ENCODE measurements around the gene TBRG4.
"Not testable (repeated sequence)": the region's sequence is repeated elsewhere in the genome, so short reads cannot be mapped to it uniquely, and the experiment has no call there.

Gene TBRG4

DNA sequence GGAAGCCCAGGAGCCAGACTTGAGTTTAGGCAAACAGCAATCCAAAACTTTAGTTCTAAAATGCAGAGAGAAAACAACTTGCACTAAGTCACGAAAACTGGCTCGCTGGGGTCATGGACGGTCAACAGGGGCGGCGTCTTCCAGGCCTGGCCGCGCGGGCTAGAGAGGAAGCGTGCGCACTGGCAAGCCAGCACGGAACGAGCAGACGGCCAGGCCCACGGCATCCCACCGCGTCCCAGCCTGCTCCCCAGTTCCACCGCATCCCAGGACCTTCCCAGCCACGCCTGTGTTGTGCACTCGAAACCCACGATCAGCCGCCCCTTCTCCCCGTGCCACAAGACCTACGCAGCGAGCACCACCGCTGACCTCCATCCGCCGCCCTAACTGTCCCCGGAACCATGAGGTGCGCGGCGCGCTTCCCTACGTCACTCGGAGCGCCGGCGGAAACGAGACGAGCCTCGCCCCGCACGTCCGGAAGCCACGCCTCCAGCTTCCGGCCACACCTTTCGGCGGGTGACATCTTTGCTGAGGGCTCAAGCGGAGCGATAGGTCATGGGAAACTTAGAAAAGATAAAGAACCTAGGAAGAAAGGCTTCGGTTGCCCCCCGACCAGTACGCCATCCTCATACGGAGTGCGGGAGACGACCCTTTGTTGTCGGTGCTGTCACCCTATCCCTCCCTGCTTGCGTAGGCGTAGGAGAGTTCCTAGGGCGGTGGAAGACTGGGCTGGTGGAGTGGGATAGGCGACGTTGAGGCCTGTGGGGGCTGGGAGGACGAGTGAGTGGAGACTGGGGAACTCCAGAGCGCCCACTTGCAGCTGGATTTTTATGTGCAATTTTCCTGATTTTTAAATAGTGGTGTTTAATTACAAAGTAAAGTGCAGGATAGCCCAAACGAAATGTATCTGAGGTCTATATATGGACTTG, at the start of gene TBRG4:
Gene TBRG4 (minus strand): TSS at position 400 of the 926 bp plus-strand sequence. CDS start 2,460 bp downstream, outside the sequence.
- DNase-seq, result peak; percentile 90

DNA sequence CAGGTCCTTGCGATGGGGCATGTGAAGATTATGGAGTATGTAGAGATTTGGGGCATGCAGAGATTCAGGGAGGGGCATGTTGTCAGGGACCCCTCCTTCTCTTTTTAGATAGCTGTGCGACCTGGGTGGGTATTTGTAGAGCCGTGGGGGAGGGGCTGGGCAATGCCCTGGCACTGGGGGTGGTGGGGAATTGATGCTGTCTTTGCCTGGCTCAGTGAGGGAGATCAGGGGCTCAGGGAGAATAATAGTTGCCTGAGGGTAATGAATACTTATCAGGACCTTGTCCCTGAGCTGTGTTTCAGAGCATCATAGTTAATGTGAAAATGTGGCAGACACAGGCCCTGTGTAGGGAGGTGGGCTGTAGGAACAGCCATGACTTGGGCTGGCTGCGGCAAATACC, 49.6 kb upstream of the TBRG4 start:
- DNase-seq, result no peak

DNA sequence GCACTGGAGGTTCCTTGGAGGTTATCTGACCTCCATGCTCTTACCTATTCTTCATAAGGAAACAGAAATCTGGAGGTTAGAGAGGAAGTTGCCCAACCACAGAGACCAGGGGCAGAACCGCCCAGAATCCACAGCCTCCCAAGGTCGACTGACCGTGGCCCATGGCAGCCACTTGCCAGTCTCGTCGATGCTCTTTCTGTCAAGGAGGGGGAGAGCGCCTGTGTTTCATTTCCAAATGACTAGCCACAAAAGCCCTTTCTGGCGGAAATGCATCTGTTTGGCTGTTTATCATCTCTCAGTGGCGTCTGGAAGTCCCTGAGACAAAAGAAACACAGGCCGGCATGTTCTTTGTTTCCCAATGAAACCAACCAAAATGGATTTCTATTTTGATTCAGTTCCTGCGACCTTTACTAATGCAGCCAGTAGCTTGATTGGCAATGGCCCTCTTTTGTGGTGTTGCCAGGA, 49.0 kb upstream of the TBRG4 start:
- no peak for DNase-seq

DNA sequence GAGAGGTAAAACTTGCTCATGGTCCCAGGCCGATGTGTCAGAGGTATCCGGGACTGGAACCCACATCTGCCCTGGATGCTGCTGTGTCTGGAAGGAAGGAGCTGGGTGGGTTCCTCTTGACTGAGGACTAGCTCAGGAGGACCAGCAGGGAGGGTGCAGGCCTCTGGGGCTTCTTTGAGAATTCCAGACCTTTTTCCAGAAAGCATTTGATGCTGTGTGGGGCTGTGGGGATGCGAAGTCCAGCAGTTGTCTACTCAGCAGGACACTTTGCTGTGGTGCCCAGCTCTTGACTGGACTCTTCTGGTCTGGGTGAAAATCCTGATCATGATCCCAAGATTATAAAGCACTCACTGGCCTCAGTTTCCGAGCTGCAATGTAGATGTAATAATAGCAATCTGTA, 47.8 kb upstream of the TBRG4 start:
- no peak for DNase-seq

DNA sequence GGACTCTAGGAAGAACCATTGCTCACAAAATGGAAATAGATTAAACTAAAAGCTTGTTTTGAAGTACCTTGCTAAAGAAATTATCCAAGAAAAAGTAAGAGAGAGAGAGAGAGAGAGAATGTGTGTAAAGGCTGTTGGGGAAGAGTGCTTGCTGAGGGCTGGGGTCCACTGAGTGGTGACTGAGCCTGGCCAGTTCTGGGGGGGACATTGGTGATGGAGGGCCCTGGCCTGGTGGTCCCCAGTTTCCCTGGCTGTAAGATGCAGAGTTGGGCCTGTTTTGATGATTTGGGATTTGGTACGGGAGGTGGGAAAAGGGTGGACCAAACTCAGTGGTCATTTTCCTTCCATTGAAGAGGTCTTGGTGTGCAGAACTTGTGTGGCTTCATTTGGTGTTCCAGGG, 47.0 kb upstream of the TBRG4 start:
- no peak for DNase-seq

DNA sequence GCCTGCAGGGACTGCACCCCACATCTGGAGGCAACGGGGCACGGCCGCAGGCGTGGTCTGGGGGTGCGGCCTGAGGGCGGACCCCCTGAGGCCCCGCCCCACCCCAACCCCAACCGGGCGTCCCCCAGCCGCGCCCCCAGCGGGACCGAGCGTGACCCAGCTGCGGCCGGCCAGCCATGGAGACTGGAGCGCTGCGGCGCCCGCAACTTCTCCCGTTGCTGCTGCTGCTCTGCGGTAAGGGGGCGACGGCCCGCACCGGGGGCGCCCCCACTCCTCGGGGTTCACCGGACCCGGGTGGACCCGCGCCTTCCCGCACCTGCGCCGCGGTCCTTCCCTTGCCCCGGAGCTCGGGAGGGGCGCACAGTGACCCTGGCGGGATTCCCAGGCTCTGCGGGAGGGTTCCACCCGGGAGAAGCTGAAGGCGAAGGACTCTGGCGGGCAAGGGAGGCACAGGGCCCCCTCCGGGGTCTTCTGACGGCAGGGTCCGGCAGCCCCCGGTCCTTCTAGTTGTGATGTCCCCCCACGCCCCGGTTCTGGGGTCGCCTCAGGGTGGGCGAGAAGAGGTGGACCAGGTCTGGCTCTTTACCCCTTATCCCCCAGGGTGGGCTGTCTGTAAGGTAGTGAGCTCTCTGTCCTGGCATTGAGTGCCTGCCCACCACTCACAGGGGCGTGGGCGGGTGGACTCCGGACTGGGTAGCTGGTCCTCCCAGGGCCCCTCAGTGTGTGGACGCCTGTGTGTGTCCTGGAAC, 46.3 kb upstream of the TBRG4 start, which contains the start of gene RAMP3:
Gene RAMP3 (plus strand): TSS at position 139 of the 749 bp plus-strand sequence. CDS start 38 bp downstream, at position 177.
- no peak for DNase-seq

DNA sequence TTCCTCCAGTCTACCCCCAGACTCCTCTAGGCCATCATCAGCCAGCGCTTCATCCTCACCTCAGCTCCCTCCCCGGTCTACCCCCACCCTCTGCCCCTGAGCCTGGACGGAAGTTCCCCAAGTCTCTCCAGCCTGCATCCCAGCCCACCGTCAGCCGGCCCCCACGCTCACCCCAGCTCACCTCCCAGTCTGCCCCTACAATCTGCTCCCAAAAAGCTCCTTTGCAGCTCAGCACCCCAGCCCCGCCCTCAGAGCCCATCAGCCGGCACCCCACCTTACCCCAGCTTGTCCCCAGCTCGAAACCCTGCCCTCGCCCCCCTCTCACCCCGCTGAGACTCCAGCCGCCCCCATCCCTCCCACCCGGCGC, 45.8 kb upstream of the TBRG4 start:
- DNase-seq, result no peak

DNA sequence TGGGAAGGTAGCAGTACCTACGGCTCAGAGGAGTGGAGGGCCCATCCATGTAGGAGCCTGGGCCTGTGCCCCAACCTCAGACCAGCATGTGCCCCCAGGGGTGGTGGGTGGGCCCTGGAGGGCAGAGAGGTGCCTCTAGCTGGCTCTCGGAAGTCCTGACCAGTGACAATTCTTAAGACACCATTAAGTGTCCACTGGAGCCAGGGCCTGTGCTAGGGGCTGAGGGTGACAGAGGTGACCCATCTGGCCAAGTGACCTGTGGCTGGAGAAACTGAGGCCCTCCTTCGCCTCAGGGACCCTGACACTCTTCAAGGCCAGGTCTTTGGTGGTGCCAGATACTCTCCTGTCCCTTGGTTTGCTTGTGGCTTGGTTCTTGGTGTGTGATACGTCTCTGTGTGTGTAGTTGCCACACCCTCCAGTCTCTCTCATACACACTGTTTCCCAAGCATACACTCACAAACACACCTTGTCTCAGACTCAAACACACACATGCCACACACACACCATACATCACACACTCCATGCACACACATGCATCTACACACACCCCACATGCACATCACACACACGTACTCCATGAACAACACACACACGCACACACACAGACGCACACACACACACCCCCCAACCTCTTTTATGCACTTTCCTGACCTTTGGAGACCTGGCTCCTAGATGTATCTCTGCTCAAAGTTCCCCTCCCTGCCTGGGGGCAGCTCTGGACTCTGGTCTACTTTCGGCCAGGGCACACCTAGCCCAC, 45.2 kb upstream of the TBRG4 start:
- no peak for DNase-seq

DNA sequence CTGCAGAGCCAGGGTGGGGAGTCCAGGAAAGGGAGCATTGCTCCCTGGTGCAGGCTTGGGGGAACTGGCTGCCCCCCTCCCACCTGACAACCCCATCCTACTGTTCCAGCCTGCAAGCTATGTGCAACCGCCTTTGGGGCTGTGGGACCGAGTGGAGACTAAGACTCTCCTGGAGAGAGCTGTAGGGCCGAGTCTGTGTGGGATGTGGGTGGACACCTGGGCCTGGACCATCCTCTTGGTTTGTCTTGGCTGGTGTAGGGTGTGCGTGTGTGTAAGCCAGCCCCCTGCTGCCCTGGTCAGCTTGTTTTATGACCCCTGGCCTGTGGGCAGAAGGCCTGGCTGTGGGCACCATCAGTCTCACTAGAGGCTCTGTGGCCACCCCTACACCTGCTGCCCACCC, 44.4 kb upstream of the TBRG4 start:
- no peak for DNase-seq

DNA sequence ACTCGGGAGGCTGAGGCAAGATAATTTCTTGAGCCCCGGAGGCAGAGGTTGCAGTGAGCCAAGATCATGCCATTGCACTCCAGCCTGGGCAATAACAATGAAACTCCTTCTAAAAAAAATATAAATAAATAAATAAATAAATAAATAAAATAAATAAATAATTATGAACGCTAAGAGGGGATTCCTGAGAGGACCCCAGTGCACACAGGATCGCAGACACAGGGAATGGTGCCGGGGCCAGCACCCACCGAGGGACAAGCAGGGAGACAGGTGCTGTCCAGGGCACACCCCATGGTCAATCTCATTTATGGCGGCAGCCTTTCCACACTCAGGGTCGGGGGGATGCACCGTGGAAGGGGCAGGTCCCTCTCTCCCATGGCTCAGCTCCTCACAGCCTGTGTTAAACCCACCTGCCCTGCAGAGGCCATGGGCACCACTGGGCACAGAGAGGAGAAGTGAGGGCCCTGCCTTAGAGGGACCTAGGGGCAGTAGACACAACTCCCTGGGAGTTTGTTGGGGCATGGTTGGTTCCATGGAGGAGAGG, 43.9 kb upstream of the TBRG4 start:
- no peak for DNase-seq

DNA sequence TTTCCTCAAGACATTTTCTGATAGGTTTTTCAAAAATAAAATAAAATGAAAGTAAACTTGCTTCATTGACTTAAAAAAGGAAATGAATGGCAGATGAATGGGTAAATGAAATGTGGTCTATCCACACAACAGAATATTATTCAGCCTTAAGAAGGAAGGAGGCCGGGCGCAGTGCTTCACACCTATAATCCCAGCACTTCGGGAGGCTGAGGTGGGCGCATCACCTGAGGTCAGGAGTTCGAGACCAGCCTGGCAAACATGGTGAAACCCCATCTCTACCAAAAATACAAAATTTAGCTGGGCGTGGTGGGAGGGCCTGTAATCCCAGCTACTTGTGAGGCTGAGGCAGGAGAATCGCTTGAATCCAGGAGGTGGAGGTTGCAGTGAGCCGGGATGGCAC, 42.4 kb upstream of the TBRG4 start:
- not testable (repeated sequence) for DNase-seq

DNA sequence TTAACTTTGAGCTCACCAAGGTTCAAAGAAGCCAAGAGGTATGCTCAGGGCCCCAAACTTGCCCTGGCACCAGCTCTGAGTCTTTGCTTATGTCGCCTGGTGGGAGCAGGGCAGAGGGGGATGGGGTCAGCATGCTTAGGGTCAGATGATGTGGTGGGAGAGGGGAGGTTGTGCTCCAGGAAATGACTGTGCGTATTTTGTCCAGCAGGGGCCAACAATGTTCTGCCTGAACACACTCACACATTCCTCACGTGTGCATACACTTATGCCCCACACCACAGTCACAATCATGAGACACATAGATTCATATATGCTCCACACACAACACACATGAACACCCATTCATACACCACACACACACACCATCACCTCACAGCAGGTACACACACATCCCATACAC, 41.7 kb upstream of the TBRG4 start:
- no peak for DNase-seq

DNA sequence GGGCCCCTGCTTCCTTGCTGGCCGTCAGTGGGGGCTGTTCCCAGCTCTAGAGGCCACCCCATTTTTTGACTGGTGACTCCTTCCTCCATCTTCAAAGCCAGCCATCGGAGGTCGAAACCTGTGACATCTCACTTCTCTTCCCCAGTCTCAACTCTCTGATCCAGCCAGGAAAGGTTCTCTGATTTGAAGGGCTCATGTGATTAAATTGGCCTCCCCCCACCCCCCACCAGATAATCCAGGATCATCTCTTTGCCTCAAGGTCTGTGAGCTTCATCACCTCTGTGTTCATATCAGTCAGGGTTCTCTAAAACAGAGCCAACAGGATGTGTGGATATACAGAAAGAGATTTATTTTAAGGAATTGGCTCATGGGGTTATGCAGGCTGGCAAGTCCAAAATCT, 40.5 kb upstream of the TBRG4 start:
- DNase-seq, result no peak

DNA sequence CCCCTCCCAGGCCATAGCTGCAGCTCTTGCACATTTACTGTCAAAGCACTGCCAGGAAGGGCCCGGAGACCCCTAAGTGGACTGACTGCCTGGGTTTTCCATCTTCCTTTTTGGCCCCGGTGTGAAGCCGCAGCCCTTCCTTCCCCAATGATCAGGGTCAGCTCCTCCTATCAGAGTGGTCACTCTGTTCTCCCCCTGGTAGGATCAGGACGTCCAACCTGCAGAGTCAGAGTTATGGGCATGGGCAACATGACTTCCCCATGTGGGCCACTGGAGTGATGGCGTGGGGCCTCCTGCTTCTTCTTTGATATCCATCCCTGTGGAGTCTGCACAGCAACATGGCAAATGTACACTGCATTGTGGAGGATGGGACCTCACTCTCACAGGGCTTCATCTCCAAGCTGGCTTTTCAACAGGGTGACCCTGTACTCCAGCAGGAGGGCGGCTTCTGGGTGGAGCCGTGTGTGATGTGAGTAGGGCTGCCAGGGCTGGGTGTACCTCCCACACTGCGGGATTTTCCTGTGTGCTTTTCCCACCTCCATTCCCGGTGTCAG, 39.7 kb upstream of the TBRG4 start:
- no peak for DNase-seq

DNA sequence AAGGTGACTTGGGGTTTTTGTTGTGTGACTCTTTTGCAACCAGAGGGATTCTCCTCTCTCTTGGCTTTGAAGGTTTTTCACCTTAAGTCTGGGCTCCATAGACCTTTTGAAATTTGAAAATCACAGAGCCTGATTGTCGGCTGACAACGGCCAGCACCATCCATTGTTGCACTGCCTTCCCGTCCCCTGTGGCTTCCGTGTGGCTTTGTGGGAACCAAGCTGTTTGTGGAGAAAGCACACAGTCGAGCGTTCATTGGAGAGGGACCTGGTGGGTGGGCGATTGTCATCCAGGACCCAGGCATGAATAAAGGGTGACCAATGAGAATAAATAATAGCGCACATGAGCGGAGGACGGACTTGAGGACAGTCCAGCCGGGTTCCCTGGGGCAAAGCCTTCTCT, 38.7 kb upstream of the TBRG4 start:
- no peak for DNase-seq

DNA sequence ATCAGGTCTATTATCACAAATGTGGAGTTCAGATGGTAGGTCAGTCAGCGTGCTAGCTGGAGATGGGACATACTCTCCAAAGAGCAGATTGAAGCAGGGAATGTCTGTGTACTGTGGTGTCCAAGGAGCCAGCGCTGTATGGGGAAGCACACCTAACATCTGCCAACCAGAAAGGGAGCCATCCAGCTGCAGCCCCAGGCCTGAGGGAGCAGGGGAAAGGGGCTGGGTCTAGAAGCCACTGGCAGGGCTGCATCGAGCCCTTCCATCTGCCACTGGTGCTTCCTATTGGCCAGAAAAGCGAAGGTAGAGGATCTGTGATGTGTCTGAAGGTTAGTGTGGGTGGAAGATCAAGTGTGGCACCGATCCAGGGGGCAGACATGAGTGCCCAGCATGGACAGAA, 38.1 kb upstream of the TBRG4 start:
- DNase-seq, result no peak

DNA sequence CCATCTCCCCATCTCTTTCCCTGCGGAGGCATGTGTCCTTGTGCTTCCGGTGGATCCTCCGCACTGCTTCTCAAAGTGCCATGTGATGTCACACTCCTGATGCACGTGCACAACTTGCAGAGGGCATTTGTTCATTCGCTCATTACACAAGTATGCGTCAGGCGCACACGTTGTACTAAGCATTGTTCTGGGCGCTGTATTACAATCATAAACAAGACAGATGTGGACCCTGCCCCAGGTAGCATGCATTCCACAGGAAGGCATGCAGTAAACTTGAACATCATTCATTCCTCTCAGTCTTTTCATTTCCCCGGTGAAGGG, 37.1 kb upstream of the TBRG4 start:
- DNase-seq, result no peak

DNA sequence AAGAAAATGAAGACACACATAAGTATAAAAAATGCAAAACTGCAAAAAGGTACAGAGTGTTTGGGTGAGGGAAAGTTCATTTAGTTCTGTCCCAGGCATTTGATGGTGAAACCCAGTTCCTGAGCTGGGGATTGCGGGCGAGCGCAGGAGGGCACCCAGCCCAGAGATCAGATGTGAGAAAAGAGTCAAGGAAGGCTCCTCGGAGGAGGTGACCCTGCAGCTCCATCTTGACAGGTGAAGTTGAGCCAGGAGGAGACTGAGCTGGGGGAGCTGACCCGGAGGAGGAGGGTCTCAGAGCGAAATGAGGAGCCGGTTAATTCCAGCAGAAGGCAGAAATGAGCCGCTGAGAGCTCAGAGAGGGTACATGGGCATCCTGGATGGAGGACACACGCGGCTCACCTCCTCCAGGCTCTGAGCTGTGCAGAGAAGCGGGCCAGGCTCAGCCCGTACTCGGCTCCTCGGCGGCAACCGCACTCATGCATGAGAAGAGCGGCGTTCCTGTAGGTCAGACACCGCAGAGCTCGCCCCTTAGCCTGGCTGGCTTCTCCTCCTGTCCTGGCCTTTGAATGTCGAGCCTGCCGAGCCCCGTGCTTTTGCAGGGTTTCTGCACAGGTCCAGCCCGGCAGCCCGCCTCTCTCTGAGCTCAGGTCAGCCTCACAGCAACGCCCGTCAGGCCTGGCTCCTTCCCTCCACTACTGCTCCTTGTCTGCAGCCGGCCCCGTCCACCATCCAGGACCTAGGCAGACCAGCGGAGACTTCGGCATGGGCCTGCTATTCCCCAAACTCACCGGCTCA, 36.6 kb upstream of the TBRG4 start:
- DNase-seq, result no peak

DNA sequence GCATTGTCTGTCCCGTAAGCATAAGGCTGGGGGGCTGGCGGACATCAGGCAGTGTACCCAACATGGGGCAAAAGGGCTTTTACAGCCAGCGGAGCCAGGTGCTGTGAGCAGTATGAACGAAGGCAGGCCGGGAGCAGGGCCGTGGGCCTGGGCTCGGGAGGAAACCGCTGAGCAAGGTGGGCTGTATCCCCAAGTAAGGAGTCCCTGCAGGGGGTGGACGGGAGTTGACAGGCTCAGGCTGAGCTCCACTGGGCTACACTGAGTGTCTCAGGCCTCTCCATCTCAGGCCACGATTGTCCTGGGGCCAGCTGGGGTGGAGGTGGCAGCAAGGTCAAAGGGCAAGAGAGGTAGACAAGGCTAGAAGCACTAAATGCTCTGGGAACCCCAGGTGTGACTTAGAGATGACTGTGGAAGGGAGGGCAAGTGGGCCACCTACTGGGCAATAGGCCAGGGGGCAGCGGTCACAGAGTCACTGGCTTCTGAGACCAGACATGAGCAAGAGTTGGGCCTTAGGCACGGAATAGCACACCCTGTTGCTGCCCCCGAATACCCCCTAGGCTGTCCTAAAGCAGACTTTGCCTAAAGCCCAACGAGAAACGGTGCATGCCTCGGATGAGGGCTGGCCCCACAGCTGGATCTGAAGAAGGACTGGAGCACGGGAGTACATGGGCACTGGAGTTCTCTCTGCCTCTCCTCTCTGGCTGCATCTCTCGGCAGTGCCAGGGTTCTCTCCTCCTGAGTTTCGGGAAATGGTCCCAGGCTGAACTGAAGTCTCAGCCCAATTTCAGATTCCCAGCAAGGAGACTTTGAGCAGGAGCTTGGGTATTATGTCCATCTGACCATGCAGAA, 35.3 kb upstream of the TBRG4 start:
- no peak for DNase-seq

DNA sequence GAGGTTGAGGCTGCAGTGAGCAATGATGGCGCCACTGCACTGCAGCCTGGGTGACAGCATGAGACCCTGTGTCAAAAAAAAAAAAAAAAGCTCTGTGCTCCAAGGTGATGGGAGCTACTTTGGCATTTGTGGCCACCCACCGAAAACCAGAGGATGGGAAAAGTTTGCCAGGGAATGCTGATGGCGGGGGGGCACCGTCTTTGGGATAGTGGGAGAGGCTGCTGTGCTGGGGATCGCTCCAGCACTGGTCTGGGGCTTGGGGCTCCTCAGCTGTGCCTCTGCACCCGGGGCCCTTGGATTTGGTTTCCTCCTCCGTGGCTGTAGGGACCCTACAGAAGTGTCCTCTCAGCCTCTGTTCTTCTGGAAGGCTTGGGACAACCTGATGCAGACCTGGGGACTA, 34.4 kb upstream of the TBRG4 start:
- no peak for DNase-seq

DNA sequence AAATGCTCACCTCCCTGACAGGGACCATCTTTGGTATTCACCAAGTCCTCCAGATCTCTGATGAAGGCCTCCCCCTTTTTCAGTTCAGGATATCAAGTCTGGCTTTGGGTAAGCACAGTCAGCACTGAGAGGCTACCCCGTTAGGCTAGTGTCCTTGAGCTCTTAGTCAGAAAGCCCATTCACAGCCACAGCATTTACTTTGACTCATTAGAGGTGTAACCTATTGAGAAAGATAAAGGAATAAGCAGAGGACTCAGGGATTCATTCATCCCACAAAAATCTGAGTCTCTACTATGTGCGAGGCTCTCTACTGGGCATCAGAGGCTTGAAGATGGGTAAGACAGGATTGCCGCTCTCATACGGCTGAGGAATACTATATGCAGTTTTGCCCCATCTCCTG, 32.1 kb upstream of the TBRG4 start:
- no peak for DNase-seq
